Measurements from ENCODE around the gene CERS3. TPM values are rescaled to one million over a fixed set of nuclear protein-coding genes. Genes with fewer than 3 reads are reported as not detected.

The CERS3 gene
- total RNA-seq, 1 experiment from 2014 or later: not detected

GRCh38 chr15:100437261-100437660, 91.5 kb downstream of the CERS3 start:
- DNase-seq (ENCODE audit: low read depth, low spot score): no peak
- H3K27me3 ChIP-seq (ENCODE audit: control insufficient read depth, insufficient read depth, low read length): no peaks in the 10 kb centered on the region
- no peaks in the 10 kb centered on the region for H3K36me3 ChIP-seq (ENCODE audit: control insufficient read depth, insufficient read depth, low read length)
- TF ChIP-seq, protein P1, sequence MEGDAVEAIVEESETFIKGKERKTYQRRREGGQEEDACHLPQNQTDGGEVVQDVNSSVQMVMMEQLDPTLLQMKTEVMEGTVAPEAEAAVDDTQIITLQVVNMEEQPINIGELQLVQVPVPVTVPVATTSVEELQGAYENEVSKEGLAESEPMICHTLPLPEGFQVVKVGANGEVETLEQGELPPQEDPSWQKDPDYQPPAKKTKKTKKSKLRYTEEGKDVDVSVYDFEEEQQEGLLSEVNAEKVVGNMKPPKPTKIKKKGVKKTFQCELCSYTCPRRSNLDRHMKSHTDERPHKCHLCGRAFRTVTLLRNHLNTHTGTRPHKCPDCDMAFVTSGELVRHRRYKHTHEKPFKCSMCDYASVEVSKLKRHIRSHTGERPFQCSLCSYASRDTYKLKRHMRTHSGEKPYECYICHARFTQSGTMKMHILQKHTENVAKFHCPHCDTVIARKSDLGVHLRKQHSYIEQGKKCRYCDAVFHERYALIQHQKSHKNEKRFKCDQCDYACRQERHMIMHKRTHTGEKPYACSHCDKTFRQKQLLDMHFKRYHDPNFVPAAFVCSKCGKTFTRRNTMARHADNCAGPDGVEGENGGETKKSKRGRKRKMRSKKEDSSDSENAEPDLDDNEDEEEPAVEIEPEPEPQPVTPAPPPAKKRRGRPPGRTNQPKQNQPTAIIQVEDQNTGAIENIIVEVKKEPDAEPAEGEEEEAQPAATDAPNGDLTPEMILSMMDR (IDR thresholded peaks at IDR 0.05): no peak
- TF ChIP-seq TCF7L2 (IDR thresholded peaks at IDR 0.05; ENCODE audit: low read depth, low read length) (no peak), POLR2AphosphoS5 (IDR thresholded peaks at IDR 0.05; ENCODE audit: low read depth, low read length) (no peak), REST (IDR thresholded peaks at IDR 0.05; ENCODE audit: insufficient read depth in 1 of 2, low read depth in 2 of 2, low read length in 1 of 2) (no peak), SIN3A (IDR thresholded peaks at IDR 0.05; ENCODE audit: borderline replicate concordance, insufficient read depth, low read depth, low read length) (no peak)
- no peak for ATAC-seq
- no peaks in the 10 kb centered on the region for H3K9me3 ChIP-seq (ENCODE audit: control insufficient read depth, insufficient read depth, low read depth, low read length)
- ChIA-PET POLR2A (interaction anchor here (0.6 kb wide), 1 partner anchor 1174 kb away, joined by 3 read pairs; no protein-coding TSS in a partner anchor), CTCF (no interaction called here)
- in situ Hi-C loops (cut with HindIII; ENCODE audit: low pct_unique_long_range_greater_than_20kb, low sequenced_read_pairs): no loop called here
- intact Hi-C loops (cut with micrococcal nuclease; ENCODE audit: unreplicated experiment): no loop called here
- no peak overlapping the region for H3K27ac ChIP-seq (ENCODE audit: low read length)
- H3K4me3 ChIP-seq (ENCODE audit: low read depth in 2 of 2, low read length in 2 of 2): no peak overlapping the region
- no TSS peak for BruUV-seq (replicated peaks)
- H3K4me1 ChIP-seq (ENCODE audit: control insufficient read depth, insufficient read depth, low read length): no peaks in the 10 kb centered on the region

- intact Hi-C loops (cut with micrococcal nuclease; ENCODE audit: unreplicated experiment): no loop called here
- Histone ChIP-seq H3K4me3 (ENCODE audit: low read depth in 2 of 2, low read length in 2 of 2) (no peak overlapping the region), H3K27ac (ENCODE audit: low read length) (no peak overlapping the region), H3K36me3 (ENCODE audit: control insufficient read depth, insufficient read depth, low read length) (no peaks in the 10 kb centered on the region), H3K4me1 (ENCODE audit: control insufficient read depth, insufficient read depth, low read length) (no peaks in the 10 kb centered on the region), H3K9me3 (ENCODE audit: control insufficient read depth, insufficient read depth, low read depth, low read length) (no peaks in the 10 kb centered on the region), H3K27me3 (ENCODE audit: control insufficient read depth, insufficient read depth, low read length) (no peaks in the 10 kb centered on the region)
- ChIA-PET CTCF (no interaction called here), POLR2A (no interaction called here)
- DNase-seq (ENCODE audit: low read depth, low spot score) (no peak), ATAC-seq (no peak)
- no TSS peak for BruUV-seq (replicated peaks)
- TF ChIP-seq TCF7L2 (IDR thresholded peaks at IDR 0.05; ENCODE audit: low read depth, low read length) (no peak), SIN3A (IDR thresholded peaks at IDR 0.05; ENCODE audit: borderline replicate concordance, insufficient read depth, low read depth, low read length) (no peak), POLR2AphosphoS5 (IDR thresholded peaks at IDR 0.05; ENCODE audit: low read depth, low read length) (no peak), REST (IDR thresholded peaks at IDR 0.05; ENCODE audit: insufficient read depth in 1 of 2, low read depth in 2 of 2, low read length in 1 of 2) (no peak)
- TF ChIP-seq, protein P1 (IDR thresholded peaks at IDR 0.05): no peak
- in situ Hi-C loops (cut with HindIII; ENCODE audit: low pct_unique_long_range_greater_than_20kb, low sequenced_read_pairs): no loop called here
These were observed 94.2 kb downstream of the CERS3 start for GRCh38 chr15:100434561-100434960.

All from Panc1 (cell line).